HG03442 (cell line): ENCODE measurements around the gene TTLL13.
A peak's percentile ranks its signal among the peaks of the same experiment; 100 is the strongest.
"Not testable (repeated sequence)": the region's sequence is repeated elsewhere in the genome, so short reads cannot be mapped to it uniquely, and the experiment has no call there.

ENCODE experiments used
- ATAC-seq: cut with Tn5 transposase; IDR thresholded peaks from one replicate; pipeline ENCODE4 v1.9.1; 2021; ENCODE audit warnings: mild to moderate bottlenecking, moderate library complexity; ENCODE audit not compliant: unreplicated experiment

Gene TTLL13

DNA sequence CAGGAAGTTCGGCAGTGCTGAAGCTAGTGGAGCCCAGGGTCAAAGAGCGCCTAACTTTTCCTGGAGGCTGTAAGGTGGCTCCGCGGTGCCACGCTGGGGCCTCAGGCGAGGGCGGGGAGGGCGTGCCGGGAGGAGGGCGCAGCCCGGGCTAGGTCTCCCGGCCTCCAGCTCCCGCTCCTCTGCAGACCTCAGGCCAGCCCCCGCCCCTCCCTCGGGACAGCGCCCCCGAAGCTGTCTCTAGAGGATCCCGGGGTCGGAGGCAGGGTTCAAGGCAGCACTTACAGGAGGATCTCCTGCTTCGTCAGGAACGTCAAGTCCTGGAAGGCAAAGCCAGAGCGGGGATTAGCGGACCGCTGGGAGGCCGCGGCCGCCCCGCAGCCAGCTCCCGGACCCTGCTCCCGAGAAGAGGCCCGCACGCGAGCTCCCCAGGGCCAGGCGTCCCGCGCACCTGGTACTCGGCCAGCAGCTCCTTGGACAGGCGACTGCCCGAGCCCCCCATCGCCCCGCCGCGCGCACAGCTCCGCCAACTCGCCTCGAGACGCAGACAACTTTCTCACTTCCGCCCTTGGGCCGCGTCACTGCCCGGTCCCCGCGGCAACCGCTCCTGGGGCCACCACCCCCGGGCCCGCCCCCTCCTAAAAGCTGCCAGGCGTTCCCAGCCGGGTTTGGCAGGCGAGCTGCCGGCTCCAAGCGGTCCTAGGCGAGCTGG, 15.8 kb upstream of the TTLL13 start, which contains the start of gene CIB1:
Gene CIB1 (minus strand): TSS at position 555 of the 709 bp plus-strand sequence. CDS start 56 bp downstream, at position 499.
- peak; percentile 87 for ATAC-seq

GRCh38 chr15:90234096-90234988, 15.0 kb upstream of the TTLL13 start, which contains the start of gene GDPGP1:
Gene GDPGP1, plus strand, starts transcription at chr15:90234209. Its CDS starts 6,700 bp downstream, at chr15:90240909.
- ATAC-seq: peak; percentile 63

DNA sequence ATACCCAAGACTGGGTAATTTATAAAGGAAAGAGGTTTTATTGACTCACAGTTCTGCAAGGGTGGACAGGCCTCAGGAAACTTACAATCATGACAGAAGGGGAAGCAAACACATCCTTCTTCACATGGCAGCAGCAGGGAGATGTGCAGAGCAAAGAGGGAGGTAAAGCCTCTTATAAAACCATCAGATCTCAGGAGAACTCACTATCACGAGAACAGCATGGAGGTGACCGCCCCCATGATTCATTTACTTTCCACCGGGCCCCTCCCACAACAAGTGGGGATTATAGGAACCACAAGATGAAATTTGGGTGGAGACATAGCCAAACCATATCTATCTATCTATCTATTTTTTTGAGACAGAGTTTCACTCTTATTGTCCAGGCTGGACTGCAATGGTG, 10.0 kb upstream of the TTLL13 start:
- ATAC-seq: no peak

GRCh38 chr15:90240856-90241255, 8.5 kb upstream of the TTLL13 start:
- ATAC-seq: no peak

GRCh38 chr15:90241343-90242192, 7.8 kb upstream of the TTLL13 start:
- no peak for ATAC-seq

- no peak for ATAC-seq
Measured at GRCh38 chr15:90243943-90244639, 5.3 kb upstream of the TTLL13 start.

DNA sequence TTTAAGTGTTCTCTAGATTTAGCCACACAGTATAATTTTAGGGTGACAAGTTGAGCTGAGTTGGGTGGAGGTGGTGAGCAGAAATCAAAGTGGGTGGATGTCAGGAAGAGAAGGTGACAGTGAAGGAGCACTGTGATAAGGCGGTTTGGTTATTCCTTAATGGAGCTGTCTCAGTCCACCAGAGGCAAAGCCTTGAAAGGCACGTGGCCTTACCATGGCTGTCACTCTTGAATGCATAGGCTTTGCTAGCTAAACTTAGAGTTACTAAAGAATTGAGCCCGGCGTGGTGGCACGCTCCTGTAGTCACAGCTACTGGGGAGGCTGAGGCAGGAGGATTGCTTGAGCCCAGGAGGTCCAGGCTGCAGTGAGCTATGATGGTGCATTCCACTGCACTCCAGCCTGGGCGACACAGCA, 560 bp upstream of the TTLL13 start:
- no peak for ATAC-seq

- ATAC-seq: no peak
Measured at GRCh38 chr15:90257776-90258175, 8.4 kb downstream of the TTLL13 start.

- ATAC-seq: peak; percentile 67
Measured at GRCh38 chr15:90259524-90259923, 10.2 kb downstream of the TTLL13 start.

- ATAC-seq: not testable (repeated sequence)
Measured at GRCh38 chr15:90260731-90261130, 11.4 kb downstream of the TTLL13 start.

GRCh38 chr15:90261811-90262210, 12.5 kb downstream of the TTLL13 start:
- no peak for ATAC-seq

DNA sequence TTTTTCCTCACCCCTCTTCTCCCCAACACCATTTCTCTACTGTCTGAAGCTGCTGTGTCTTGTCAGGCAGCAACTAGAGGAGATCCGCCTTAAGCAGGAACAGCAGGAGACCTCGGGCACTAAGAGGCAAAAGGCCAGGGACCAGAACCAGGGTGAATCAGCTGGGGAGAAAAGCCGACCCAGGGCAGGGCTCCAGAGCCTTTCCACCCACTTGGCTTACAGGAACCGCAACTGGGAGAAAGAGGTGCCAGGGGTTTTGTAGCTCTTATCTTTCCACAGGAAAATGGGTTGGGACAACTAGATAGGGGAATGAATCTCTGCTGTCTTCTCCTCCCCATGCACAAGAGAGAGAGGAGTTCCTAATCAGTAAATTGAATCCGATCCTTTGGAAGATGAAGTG, 13.1 kb downstream of the TTLL13 start:
- no peak for ATAC-seq

DNA sequence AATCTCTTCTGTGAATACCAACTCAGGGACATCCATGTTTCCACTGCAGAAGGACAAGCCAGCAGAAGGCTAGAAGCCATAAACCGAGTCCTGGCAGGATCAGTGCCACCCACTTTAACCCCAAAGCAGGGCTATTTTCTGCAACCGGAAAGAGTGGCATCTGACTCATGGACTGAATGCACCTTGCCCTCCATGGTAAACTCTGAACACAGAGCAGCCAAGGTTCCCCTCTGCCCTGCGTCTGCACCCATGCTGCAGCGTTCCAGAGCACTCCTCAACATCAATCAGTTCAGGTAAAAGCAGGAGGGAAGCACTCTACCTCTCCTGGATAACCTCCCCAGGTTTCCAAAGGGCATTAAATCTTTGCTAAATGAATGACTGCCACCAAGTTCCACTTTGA, 15.3 kb downstream of the TTLL13 start:
- ATAC-seq: no peak

GRCh38 chr15:90265271-90266060, 16.1 kb downstream of the TTLL13 start, which contains the start of gene NGRN:
Gene NGRN, plus strand, starts transcription at chr15:90265672. Its CDS starts 41 bp downstream, at chr15:90265713.
- peak; percentile 90 for ATAC-seq

DNA sequence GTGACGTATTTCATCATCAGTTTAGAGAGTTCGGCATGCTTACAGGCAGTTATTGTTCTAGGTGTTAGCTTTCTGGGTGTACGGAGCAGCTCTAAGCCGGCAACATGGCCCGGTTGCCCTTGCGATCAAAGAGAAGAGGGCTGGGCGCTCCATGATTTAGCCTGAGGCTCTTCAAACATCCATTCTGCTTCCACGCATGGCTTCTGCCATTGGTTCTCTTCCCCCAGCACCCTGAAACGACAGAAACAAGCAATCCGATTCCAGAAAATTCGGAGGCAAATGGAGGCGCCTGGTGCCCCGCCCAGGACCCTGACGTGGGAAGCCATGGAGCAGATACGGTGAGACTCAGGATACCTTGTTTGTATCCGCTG, 16.7 kb downstream of the TTLL13 start:
- ATAC-seq: no peak

GRCh38 chr15:90266485-90266884, 17.1 kb downstream of the TTLL13 start:
- ATAC-seq: no peak

- no peak for ATAC-seq
Measured at GRCh38 chr15:90268415-90268814, 19.1 kb downstream of the TTLL13 start.

DNA sequence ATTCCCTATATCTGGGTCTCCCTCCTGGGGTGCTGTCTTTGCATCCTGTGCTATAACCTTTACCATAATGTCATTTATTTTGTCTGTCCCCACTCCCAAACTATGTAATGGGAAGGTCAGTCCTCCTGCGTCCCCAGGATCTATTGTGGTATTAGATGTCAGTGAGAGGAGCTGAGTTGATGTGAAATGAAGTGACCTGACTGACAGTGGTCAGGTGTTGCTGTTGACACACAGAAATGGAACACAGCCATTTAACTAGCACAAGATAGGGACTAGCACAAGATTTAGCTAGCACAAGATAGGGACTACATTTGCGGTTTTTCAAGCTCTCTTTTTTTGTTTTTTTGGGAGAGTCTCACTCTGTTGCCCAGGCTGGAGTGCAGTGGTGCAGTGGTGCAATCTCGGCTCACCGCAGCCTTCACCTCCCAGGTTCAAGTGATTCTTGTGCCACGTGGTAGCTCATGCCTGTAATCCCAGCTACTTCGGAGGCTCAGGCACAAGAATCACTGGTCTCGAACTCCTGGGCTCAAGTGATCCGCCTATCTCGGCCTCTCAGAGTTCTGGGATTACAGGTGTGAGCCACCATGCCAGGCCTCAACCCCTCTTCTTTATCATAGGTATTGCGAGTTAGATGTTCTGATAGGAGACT, 21.3 kb downstream of the TTLL13 start:
- no peak for ATAC-seq
